ENCODE measurements around the gene FAT1.

The FAT1 gene

GRCh38 chr4:186749611-186750281 lies 26.1 kb upstream of the FAT1 start:
- no peak for DNase-seq (ENCODE audit: low read depth)

GRCh38 chr4:186746581-186746980 lies 22.9 kb upstream of the FAT1 start:
- DNase-seq (ENCODE audit: low read depth): no peak

GRCh38 chr4:186743261-186743660 lies 19.6 kb upstream of the FAT1 start:
- DNase-seq (ENCODE audit: low read depth): no peak

GRCh38 chr4:186740822-186741221 lies 17.2 kb upstream of the FAT1 start:
- DNase-seq (ENCODE audit: low read depth): no peak

GRCh38 chr4:186739802-186740434 lies 16.3 kb upstream of the FAT1 start:
- no peak for DNase-seq (ENCODE audit: low read depth)

GRCh38 chr4:186739317-186739716 lies 15.7 kb upstream of the FAT1 start:
- no peak for DNase-seq (ENCODE audit: low read depth)

GRCh38 chr4:186738421-186738820 lies 14.8 kb upstream of the FAT1 start:
- DNase-seq (ENCODE audit: low read depth): peak; percentile 28

- DNase-seq (ENCODE audit: low read depth): no peak
Observed at GRCh38 chr4:186737427-186737826, 13.8 kb upstream of the FAT1 start.

- DNase-seq (ENCODE audit: low read depth): no peak
Observed at GRCh38 chr4:186736466-186736865, 12.8 kb upstream of the FAT1 start.

GRCh38 chr4:186734251-186734650 lies 10.6 kb upstream of the FAT1 start:
- no peak for DNase-seq (ENCODE audit: low read depth)

GRCh38 chr4:186733778-186734177 lies 10.1 kb upstream of the FAT1 start:
- DNase-seq (ENCODE audit: low read depth): no peak

- DNase-seq (ENCODE audit: low read depth): no peak
Observed at GRCh38 chr4:186730621-186731020, 7.0 kb upstream of the FAT1 start.

- DNase-seq (ENCODE audit: low read depth): no peak
Observed at GRCh38 chr4:186729856-186730255, 6.2 kb upstream of the FAT1 start.

GRCh38 chr4:186728631-186729271 lies 5.1 kb upstream of the FAT1 start:
- no peak for DNase-seq (ENCODE audit: low read depth)

GRCh38 chr4:186727977-186728519 lies 4.4 kb upstream of the FAT1 start:
- peak; percentile 18 for DNase-seq (ENCODE audit: low read depth)

GRCh38 chr4:186727169-186727976 lies 3.7 kb upstream of the FAT1 start:
- DNase-seq (ENCODE audit: low read depth): peak; percentile 13

- peak; percentile 82 for DNase-seq (ENCODE audit: low read depth)
Observed at GRCh38 chr4:186726426-186727168, 2.9 kb upstream of the FAT1 start.

GRCh38 chr4:186725469-186726425 lies 2.1 kb upstream of the FAT1 start:
- DNase-seq (ENCODE audit: low read depth): peak; percentile 86

- no peak for DNase-seq (ENCODE audit: low read depth)
Observed at GRCh38 chr4:186724864-186725468, 1.3 kb upstream of the FAT1 start.

Measured in fibroblast of gingiva (primary cell).